Stimulated activated CD8-positive, alpha-beta memory T cell treated with anti-CD3 and anti-CD28 coated beads, Interleukin-4, amount 100 ng/mL, for 48 hours (primary cell): ENCODE measurements around the gene CRYBB3.

ENCODE experiments used
- DNase-seq: peaks from one replicate; pipeline ENCODE4 v3.0.0-alpha.2; 2020

The CRYBB3 gene

GRCh38 chr22:25199731-25200520, at the start of gene CRYBB3:
Gene CRYBB3, plus strand, starts transcription at chr22:25199858. Its CDS starts 1,539 bp downstream, at chr22:25201397.
- DNase-seq = no peak

GRCh38 chr22:25153961-25154666, 45.5 kb upstream of the CRYBB3 start:
- DNase-seq = no peak

- no peak for DNase-seq
Observed at GRCh38 chr22:25154667-25154999, 45.0 kb upstream of the CRYBB3 start.

- DNase-seq = no peak
Observed at GRCh38 chr22:25156736-25157135, 42.9 kb upstream of the CRYBB3 start.

- DNase-seq = no peak
Observed at GRCh38 chr22:25159028-25159427, 40.6 kb upstream of the CRYBB3 start.

GRCh38 chr22:25160120-25160996, 39.3 kb upstream of the CRYBB3 start:
- no peak for DNase-seq

- peak; percentile 30 for DNase-seq
Observed at GRCh38 chr22:25161017-25161915, 38.4 kb upstream of the CRYBB3 start.

- no peak for DNase-seq
Observed at GRCh38 chr22:25161916-25162530, 37.6 kb upstream of the CRYBB3 start.

- DNase-seq = no peak
Observed at GRCh38 chr22:25162561-25162960, 37.1 kb upstream of the CRYBB3 start.

GRCh38 chr22:25165785-25166184, 33.9 kb upstream of the CRYBB3 start:
- no peak for DNase-seq

GRCh38 chr22:25166266-25167040, 33.2 kb upstream of the CRYBB3 start:
- no peak for DNase-seq

GRCh38 chr22:25167082-25167481, 32.6 kb upstream of the CRYBB3 start:
- no peak for DNase-seq

- no peak for DNase-seq
Observed at GRCh38 chr22:25167834-25168601, 31.6 kb upstream of the CRYBB3 start.

- DNase-seq = no peak
Observed at GRCh38 chr22:25169278-25170031, 30.2 kb upstream of the CRYBB3 start.

GRCh38 chr22:25170426-25170980, 29.2 kb upstream of the CRYBB3 start:
- DNase-seq = no peak

GRCh38 chr22:25172153-25172552, 27.5 kb upstream of the CRYBB3 start:
- DNase-seq = peak; percentile 51

- no peak for DNase-seq
Observed at GRCh38 chr22:25174156-25174887, 25.3 kb upstream of the CRYBB3 start.

GRCh38 chr22:25174888-25175411, 24.7 kb upstream of the CRYBB3 start:
- no peak for DNase-seq
